Activated naive CD4-positive, alpha-beta T cell treated with anti-CD3 and anti-CD28 coated beads, Interleukin-2, amount 50 U/mL, for 72 hours (primary cell): ENCODE measurements around the gene TNFRSF4. TPM values are rescaled to one million over a fixed set of nuclear protein-coding genes. Genes with fewer than 3 reads are reported as not detected.

Experiments used
- ATAC-seq, 2 donors: fragments of 150-1000 bp; cut with Tn5 transposase; 2 replicates each; pipeline ENCODE4 v1.10.0; 2021; ENCODE audit warnings: mild to moderate bottlenecking in 2 of 2, moderate library complexity in 2 of 2
- DNase-seq, 2 donors: peaks; one replicate each; pipeline ENCODE4 v3.0.0; 2021 to 2022; ENCODE audit warnings: low spot score in 2 of 2
- H3K27ac Mint-ChIP-seq, 2 donors: one replicate each; pipeline ENCODE4 v1.8.0; 2022; ENCODE audit warnings: mild to moderate bottlenecking in 2 of 2, mixed read lengths in 2 of 2
- H3K36me3 Mint-ChIP-seq, 2 donors: one replicate each; pipeline ENCODE4 v1.8.0; 2022; ENCODE audit warnings: mixed read lengths in 2 of 2
- H3K9me3 Mint-ChIP-seq, 2 donors: one replicate each; pipeline ENCODE4 v1.8.0; 2022; ENCODE audit warnings: mixed read lengths in 2 of 2
- total RNA-seq, 2 donors: library from RNA; stranded (reverse); gene quantifications; one replicate each; pipeline ENCODE4 v1.2.3, GENCODE V29; 2022

TNFRSF4 gene
- total RNA-seq: 100 to 1,000 TPM; 166 to 176 TPM

DNA sequence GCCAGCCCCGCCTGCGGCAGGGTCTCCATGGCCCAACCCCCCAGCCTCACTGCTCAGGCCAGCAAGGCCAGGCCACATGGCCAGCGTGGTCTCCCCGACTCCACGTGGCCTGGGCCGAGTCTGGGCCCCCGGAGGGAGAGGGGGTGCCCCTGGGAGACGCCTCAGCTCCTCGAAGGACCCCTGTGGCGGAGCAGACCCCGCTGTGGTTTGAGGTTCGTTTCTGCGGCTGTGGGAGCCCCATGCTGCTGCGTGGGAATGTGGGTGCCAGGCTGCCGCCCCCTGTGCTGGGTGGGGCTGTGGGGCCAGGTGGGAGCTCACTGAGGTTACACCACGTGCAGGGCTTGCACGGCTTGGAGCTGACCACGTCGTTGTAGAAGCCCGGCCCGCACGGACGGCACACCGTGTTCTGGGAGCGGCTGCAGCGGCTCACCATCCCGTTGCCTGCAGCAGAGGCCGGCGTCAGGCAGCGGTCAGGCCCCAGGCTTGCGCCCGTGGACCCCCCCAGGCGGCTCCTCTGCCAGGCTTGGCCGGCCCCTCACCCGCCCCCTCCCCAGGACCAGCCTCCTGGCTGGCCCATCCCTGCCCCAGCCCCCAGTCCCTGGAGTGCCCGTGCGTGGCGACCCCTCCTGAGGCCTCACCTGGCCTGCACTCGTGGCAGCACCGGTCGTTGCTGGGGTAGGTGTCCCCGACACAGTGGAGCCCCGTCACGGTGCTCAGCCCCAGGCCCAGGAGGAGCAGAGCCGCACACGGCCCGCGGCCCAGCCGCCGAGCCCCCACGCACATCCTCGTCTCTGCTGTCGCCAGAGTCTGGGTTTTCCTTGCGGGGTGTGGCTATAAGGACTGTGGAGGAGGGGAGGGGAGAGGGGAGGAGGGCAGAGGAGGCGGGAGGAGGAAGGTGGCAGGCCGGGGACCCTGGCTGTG lies at the start of gene TNFRSF4:
TSS of gene TNFRSF4 (minus strand) at position 809 of the 921 bp plus-strand sequence. CDS start at position 783, 26 bp downstream.
- ATAC-seq: peak; percentile 25 to 28
- DNase-seq: no peak
- peaks cover 7 to 8% of the 10 kb centered on the region in 2 donors for H3K36me3 Mint-ChIP-seq
- H3K9me3 Mint-ChIP-seq: no peaks in the 10 kb centered on the region
- H3K27ac Mint-ChIP-seq: peak within 1 kb of the TSS; percentile 65 to 74

DNA sequence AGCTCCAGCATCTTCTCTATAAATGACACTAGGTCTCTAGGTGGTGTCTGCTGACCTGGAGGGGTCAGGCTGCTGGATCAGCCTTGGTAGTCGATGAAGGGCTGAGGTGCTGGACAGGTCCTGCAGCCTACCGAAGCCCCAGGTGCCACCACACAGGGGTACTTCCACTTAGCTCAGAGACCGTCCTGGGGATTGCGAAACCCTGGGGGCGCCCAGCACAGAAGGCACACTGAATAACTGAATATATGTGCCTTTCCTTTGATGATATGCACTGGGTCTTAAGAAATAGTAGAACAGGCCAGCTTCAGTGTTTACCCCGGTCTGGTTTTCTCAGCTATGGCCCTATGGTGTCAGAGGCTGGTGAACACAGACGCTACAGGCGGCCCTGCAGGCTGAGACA lies 48.8 kb upstream of the TNFRSF4 start:
- Mint-ChIP-seq H3K27ac (no peak overlapping the region), H3K36me3 (peaks cover 5 to 10% of the 10 kb centered on the region in 2 donors), H3K9me3 (no peaks in the 10 kb centered on the region)
- no peak for DNase-seq
- ATAC-seq: no peak

DNA sequence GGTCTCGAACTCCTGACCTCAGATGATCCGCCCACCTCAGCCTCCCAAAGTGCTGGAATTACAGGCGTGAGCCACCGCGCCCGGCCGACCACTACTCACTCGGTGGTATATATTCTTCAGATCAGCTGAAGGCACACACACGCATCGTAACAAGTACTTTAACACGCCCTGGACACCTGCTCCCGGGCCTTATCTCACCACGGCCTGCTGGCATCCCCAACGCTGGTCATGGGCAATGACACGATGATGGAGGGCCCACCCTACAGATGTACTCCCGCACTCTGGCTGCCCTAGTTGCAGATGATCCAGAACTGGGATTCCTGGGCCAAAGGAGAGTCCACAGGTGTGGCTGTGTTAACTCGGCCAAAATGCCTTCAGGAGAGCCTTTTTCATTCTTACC lies 48.1 kb upstream of the TNFRSF4 start:
- peaks cover 5 to 13% of the 10 kb centered on the region in 2 donors for H3K36me3 Mint-ChIP-seq

DNA sequence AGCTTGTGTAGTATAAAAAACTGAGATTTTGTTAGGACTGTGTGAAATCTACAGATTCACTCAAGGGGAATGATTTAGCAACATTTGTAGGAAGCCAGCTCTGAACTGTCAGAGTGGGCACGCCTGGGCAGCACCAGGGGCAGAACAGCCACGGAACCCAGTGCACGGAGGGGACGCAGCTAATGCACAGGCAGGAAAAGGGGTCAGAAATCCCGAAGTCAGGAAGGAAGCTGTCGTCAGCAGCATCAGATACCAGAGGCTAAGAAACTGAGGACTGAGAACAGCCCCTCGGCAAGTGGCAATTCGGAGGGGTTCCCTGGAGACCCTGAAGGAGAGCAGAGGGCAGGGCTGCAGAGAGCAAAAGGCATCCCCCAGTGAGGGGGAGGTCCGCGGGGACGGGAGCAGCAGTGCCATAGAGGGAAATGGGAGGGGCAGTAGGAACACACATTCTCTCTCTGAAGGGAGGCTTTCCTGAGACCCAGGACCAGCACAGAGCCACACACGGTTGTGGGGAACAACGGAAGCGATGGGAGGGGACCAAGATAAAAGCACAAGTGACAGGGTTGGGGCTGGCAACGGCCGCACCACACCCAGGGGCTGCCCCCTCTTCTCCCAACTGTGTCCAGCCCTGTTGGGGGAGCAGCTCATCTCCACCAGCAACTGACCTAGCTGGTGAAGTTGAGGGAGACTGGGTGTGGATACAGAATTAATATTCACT lies 47.0 kb upstream of the TNFRSF4 start:
- peak overlapping the region; percentile 48 to 92 for H3K27ac Mint-ChIP-seq
- H3K36me3 Mint-ChIP-seq: peaks cover 5 to 13% of the 10 kb centered on the region in 2 donors
- peak in 1 of 2 donors; percentile 67 for ATAC-seq
- no peaks in the 10 kb centered on the region for H3K9me3 Mint-ChIP-seq
- DNase-seq: no peak

More for the DNA sequence above, 48.1 kb upstream of the TNFRSF4 start:
- no peaks in the 10 kb centered on the region for H3K9me3 Mint-ChIP-seq
- DNase-seq: no peak
- no peak for ATAC-seq
- no peak overlapping the region for H3K27ac Mint-ChIP-seq

DNA sequence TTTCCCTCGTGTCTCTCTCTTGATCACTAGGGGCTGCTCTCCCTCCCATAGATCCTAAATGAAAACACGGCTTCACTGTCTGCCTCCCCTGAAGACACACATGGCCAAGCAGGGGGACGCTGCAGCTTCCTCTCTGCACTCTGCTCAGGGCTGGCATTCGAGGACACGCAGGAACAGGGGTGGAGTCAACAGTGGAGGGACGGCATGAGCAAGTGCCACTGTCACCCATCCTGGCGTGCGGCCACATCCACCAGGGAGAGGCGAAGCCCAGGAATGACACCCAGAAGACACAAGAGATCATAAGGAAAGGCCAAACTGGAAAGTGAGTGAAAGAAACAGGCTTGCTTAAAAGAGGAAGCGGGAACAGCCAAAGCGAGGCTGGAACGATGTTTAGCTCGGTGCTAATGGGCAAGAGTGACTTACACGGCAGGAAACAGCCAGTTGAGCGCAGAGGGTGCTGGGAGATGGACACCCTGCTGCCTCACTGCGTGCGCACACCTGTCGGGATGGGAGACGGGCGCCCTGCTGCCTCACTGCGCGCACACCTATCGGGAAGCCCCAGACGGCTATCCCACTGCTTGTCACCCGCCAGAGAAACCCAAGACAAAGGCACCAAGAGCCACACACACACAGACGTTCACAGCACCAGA lies 46.1 kb upstream of the TNFRSF4 start:
- H3K9me3 Mint-ChIP-seq: no peaks in the 10 kb centered on the region
- peak overlapping the region; percentile 48 to 61 for H3K27ac Mint-ChIP-seq
- H3K36me3 Mint-ChIP-seq: peaks cover 5 to 13% of the 10 kb centered on the region in 2 donors
- no peak for ATAC-seq
- no peak for DNase-seq

DNA sequence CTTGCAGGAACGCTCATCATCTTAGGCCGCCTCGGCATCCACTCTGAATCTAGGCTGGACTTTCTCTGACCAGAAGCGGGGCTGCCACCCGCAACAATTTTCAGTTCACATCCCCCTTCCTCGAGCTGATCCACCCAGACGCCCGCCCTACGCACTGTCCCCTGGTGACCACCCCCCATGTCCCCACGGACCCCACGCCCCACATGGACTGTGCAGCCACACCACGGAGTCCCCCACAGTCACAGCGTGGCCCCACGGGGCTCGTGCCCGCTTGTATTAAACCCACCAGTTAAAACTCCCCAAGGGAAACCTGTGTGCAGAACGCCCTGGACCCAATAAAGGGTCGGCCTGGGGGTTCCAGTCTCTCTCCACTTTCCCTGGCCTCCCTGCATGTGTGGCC lies 45.6 kb upstream of the TNFRSF4 start:
- no peak for DNase-seq
- Mint-ChIP-seq H3K9me3 (no peaks in the 10 kb centered on the region), H3K36me3 (peaks cover 5 to 13% of the 10 kb centered on the region in 2 donors), H3K27ac (peak overlapping the region; percentile 48 to 61)
- ATAC-seq: no peak

DNA sequence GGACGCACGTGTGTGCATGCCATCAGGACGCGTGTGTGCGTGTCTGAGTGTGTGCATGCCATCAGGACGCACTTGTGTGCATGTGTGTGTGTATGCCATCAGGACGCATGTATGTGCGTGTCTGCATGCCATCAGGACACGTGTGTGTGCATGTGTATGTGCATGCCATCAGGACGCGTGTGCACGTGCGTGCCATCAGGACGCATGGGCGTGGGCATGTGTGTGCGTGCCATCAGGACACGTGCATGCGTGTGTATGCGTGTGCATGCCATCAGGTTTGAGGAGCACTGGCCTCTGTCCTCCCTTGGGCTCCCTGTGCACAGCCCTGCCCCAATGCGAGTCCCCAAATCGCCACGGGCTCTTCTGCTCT lies 45.2 kb upstream of the TNFRSF4 start:
- Mint-ChIP-seq H3K27ac (no peak overlapping the region), H3K36me3 (peaks cover 5 to 13% of the 10 kb centered on the region in 2 donors), H3K9me3 (no peaks in the 10 kb centered on the region)
- no peak for DNase-seq
- ATAC-seq: no peak

DNA sequence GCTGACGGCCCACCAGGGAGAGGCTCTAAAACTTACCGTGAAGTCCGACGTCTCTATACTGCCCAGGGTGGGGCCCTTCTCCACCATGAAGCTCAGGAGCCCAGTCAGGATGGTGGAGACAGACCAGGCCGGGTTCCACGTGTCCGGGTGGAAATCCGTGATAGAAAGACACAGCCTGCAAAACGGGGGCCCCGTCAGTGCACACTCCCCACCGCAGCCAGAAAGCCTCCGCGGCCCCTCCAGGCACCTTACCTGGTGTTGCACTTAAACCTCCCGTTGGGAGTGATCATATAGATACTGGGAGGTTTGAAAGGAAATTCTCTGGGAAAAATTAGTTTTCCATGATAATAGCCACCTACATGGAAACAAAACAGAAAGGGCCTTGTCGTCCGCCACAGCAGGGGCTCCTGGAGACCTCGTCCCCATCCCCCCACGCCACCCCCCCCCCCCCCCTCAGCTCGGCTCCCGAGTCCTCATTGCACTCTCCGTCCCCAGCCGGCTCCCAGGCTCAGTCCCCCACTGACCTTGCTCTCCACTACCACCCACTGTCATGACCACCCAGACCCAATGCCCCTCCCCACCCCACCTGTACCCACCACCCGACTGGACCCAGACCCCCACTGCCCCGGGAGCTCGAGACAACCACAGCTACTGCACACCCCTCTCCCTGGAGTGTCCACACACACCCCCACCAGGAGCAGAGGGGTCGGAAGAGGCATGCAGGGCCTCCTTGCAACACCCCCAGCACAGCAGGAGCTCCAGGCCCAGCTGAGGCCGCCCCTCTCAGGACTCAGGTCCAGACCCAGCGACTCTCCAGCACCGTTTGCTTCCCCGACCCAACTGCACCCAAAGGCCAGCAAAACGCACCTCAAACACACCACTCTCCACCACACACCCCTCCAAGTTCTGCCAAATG lies 43.3 kb upstream of the TNFRSF4 start:
- ATAC-seq (no peak), DNase-seq (no peak)
- Mint-ChIP-seq H3K36me3 (peaks cover 6 to 21% of the 10 kb centered on the region in 2 donors), H3K9me3 (no peaks in the 10 kb centered on the region), H3K27ac (peak overlapping the region in 1 of 2 donors; percentile 45)

DNA sequence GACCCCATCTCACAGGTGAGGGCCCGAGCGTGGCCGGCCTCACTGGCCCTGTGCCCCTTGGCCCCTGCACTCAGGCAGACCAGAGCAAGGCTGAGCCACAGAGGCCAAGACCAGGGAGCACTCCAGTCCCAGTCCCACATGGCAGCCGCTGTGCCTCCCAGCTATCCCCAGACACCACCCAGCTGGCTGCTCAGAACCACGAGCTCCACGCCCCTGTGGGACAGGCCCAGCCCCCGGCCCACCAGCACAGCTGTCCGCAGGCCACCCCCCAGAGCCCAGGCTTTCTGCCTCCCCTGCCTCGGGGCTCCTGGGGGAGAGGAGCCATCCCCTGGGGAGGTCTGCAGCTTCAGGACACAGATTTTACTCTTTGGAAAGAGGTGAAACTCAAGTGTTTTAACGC lies 41.7 kb upstream of the TNFRSF4 start:
- no peak overlapping the region for H3K27ac Mint-ChIP-seq
- ATAC-seq (no peak), DNase-seq (no peak)
- no peaks in the 10 kb centered on the region for H3K9me3 Mint-ChIP-seq
- peaks cover 6 to 21% of the 10 kb centered on the region in 2 donors for H3K36me3 Mint-ChIP-seq

DNA sequence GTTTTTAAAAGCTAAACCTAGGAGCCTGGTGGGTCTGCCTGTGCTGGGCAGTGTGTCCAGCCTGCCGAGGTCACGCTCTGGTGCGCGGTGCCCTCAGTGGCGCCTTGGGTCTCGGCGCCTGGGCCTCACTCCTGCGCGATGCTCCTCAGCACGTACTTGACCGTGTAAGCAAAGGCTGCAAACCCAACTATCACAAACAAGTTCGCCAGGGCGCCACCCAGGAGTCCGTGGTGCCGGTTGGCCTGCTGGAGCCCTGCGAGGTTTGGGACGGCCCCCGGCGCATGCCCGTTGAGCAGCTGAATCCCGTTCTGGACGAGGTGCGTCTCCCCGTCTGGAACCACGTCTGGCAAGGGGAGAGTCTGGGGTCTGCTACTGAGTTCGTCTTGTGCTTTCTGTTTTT lies 41.1 kb upstream of the TNFRSF4 start:
- DNase-seq: no peak
- ATAC-seq: no peak
- Mint-ChIP-seq H3K9me3 (no peaks in the 10 kb centered on the region), H3K27ac (no peak overlapping the region), H3K36me3 (peaks cover 6 to 21% of the 10 kb centered on the region in 2 donors)

DNA sequence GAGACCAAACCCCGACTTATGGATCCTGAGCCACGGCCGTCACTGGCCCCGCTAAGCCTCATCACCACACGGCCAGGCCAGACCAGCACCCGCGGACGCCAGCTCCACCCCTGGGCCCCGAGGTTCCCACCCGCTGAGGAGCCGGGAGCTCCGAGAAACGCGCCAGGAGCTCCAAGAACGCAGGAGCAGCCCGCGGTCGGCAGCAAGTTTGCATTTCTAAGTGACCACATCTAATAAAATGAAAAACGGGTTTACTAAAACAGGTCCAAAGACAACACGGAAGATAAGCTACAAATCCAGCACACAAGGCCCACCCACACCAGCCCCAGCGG lies 40.7 kb upstream of the TNFRSF4 start:
- ATAC-seq: no peak
- H3K9me3 Mint-ChIP-seq: no peaks in the 10 kb centered on the region
- peaks cover 6 to 17% of the 10 kb centered on the region in 2 donors for H3K36me3 Mint-ChIP-seq
- H3K27ac Mint-ChIP-seq: no peak overlapping the region
- no peak for DNase-seq

DNA sequence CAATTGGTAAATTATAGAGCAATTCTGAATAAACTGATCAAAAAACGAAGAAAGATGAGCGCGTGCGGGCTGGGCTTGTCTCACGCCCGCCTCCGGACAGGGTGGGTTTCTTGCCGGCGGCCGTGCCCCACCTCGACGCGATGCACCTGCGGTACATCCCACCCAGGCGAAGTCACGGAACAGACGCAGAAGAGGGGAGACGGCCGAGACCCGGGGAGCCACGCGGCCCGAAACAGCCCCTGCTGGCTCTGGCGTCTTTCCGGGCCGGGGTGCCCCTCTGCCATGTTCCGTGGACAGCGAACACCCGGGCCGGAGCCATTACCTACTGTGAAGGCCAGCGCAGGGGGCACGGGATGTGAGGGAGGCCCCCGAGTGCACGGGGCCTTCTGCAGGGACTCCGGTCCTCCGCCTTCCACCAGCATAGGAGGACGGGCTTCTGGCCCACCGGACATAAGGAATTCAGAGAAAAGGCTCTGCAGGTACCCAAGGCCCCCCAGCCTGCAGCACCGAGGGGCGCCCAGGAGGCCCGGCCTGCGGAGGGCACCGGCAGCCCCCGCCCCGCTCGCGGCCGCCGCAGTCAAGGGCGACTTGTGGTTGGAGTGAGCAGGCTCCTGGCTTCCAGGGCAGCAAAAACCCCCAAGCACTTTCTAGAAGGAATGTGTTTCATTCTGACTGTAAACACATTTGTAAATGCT lies 40.2 kb upstream of the TNFRSF4 start:
- H3K27ac Mint-ChIP-seq: peak overlapping the region in 1 of 2 donors; percentile 67
- ATAC-seq: no peak

DNA sequence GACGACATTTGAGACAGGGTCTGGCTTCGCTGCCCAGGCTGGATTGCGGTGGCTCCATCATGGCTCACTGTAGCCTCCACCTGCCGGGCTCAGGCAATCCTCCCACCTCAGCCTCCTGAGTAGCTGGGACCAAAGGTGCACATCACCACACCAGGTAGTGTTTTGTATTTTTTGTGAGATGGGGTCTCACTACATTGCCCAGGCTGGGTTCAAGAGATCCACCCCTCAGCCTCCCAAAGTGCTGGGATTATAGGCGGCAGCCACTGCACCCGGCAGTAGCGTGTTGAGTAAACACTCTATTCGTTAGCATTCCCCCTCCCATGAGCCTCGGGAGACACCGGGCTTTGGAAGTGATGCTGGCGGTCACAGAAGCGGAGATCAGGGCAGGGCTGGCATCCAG lies 39.4 kb upstream of the TNFRSF4 start:
- Mint-ChIP-seq H3K36me3 (peaks cover 6 to 13% of the 10 kb centered on the region in 2 donors), H3K27ac (peak overlapping the region in 1 of 2 donors; percentile 67)
- no peak for DNase-seq

More for the DNA sequence above, 40.2 kb upstream of the TNFRSF4 start:
- Mint-ChIP-seq H3K9me3 (no peaks in the 10 kb centered on the region), H3K36me3 (peaks cover 6 to 13% of the 10 kb centered on the region in 2 donors)
- no peak for DNase-seq

DNA sequence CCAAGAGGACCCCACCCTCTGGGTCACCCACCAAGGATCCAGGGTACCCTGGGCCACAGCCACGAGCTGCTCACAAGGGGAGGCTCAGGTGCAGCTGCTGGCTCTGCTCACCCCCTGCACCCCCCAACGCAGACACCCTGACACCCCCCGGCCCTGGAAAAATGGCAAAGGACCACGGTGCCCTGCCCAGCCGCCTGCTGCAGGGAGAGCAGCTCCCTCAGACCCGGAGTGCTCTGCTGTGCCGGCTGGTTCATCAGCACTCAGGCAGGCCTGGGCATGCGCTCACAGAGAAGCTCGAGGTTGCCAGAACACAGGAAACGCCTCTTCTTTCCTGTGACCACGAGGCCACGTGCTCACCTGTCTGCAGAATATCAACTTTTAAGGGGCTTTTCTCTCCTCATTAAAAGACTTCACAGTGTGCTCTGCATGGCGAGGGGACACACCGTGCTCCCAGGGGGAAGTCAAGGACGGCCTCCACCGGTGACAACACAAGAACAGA lies 36.9 kb upstream of the TNFRSF4 start:
- ATAC-seq: peak; percentile 77 to 92
- H3K36me3 Mint-ChIP-seq: peaks cover 6 to 8% of the 10 kb centered on the region in 2 donors
- H3K9me3 Mint-ChIP-seq: no peaks in the 10 kb centered on the region
- DNase-seq: peak in 1 of 2 donors; percentile 84
- H3K27ac Mint-ChIP-seq: peak overlapping the region; percentile 65 to 95

More for the DNA sequence above, 39.4 kb upstream of the TNFRSF4 start:
- no peaks in the 10 kb centered on the region for H3K9me3 Mint-ChIP-seq
- no peak for ATAC-seq
